Naive B cell (primary cell): ENCODE data around the gene SORCS2. TPM values are rescaled to one million over a fixed set of nuclear protein-coding genes. Genes with fewer than 3 reads are reported as not detected.
A peak's percentile ranks its signal among the peaks of the same experiment; 100 is the strongest.

ENCODE experiments used
- ATAC-seq, 2 donors: fragments of 150-1000 bp; cut with Tn5 transposase; 2 replicates each; pipeline ENCODE4 v1.10.0; 2021; ENCODE audit warnings: low read depth in 2 of 2, mild to moderate bottlenecking in 2 of 2, moderate library complexity in 2 of 2
- DNase-seq: peaks from one replicate; pipeline ENCODE4 v3.0.0; 2022
- H3K27ac Mint-ChIP-seq, 6 donors: one replicate each; pipeline ENCODE4 v1.8.0; 2020 to 2022; ENCODE audit warnings: mild to moderate bottlenecking in 6 of 6, mixed read lengths in 6 of 6, moderate library complexity in 5 of 6, inconsistent platforms in 2 of 6
- H3K27me3 Mint-ChIP-seq, 3 donors: one replicate each; pipeline ENCODE4 v1.8.0; 2021 to 2022; ENCODE audit warnings: mixed read lengths in 3 of 3, mild to moderate bottlenecking in 1 of 3
- H3K36me3 Mint-ChIP-seq, 2 donors: one replicate each; pipeline ENCODE4 v1.8.0; 2020 to 2022; ENCODE audit warnings: mixed read lengths in 2 of 2, inconsistent platforms in 1 of 2, mild to moderate bottlenecking in 1 of 2
- H3K4me1 Mint-ChIP-seq, 3 donors: one replicate each; pipeline ENCODE4 v1.8.0; 2020 to 2022; ENCODE audit warnings: mixed read lengths in 3 of 3, inconsistent platforms in 1 of 3, mild to moderate bottlenecking in 1 of 3, moderate library complexity in 1 of 3
- H3K4me3 Mint-ChIP-seq, 8 donors: one replicate each; pipeline ENCODE4 v1.8.0; 2020 to 2022; ENCODE audit warnings: mild to moderate bottlenecking in 8 of 8, mixed read lengths in 8 of 8, moderate library complexity in 8 of 8, inconsistent platforms in 2 of 8
- H3K9me3 Mint-ChIP-seq, 7 donors: one replicate each; pipeline ENCODE4 v1.8.0; 2020 to 2022; ENCODE audit warnings: mixed read lengths in 7 of 7, mild to moderate bottlenecking in 5 of 7, inconsistent platforms in 2 of 7, moderate library complexity in 1 of 7
- polyA plus RNA-seq, 6 donors: library from polyadenylated mRNA; unstranded; fragments of 300-500 nt; fragmentation: Illumina TruSeq; gene quantifications; one replicate each; pipeline ENCODE4 v1.2.3, GENCODE V29; 2021; ENCODE audit warnings: low read depth in 6 of 6

The SORCS2 gene
- polyA plus RNA-seq, 6 donors from 2014 or later: not detected

- Mint-ChIP-seq H3K27me3 (peaks cover 14 to 30% (median 24%) of the 10 kb centered on the region in 3 donors), H3K27ac (no peak overlapping the region), H3K36me3 (peaks cover 0 to 7% of the 10 kb centered on the region in 2 donors), H3K4me3 (no peak overlapping the region), H3K4me1 (no peaks in the 10 kb centered on the region), H3K9me3 (peaks cover 0 to 5% (median 2%) of the 10 kb centered on the region in 7 donors)
- ATAC-seq (no peak), DNase-seq (no peak)
Observed at GRCh38 chr4:7715271-7716009, 523.1 kb downstream of the SORCS2 start.

GRCh38 chr4:7716010-7716721 lies 523.8 kb downstream of the SORCS2 start:
- H3K4me3 Mint-ChIP-seq: no peak overlapping the region
- no peaks in the 10 kb centered on the region for H3K4me1 Mint-ChIP-seq
- ATAC-seq (no peak), DNase-seq (no peak)
- peaks cover 17 to 31% (median 24%) of the 10 kb centered on the region in 3 donors for H3K27me3 Mint-ChIP-seq
- peak overlapping the region in 1 of 6 donors; percentile 10 for H3K27ac Mint-ChIP-seq
- H3K9me3 Mint-ChIP-seq: peaks cover 0 to 5% (median 2%) of the 10 kb centered on the region in 7 donors
- H3K36me3 Mint-ChIP-seq: peaks cover 0 to 7% of the 10 kb centered on the region in 2 donors

DNA sequence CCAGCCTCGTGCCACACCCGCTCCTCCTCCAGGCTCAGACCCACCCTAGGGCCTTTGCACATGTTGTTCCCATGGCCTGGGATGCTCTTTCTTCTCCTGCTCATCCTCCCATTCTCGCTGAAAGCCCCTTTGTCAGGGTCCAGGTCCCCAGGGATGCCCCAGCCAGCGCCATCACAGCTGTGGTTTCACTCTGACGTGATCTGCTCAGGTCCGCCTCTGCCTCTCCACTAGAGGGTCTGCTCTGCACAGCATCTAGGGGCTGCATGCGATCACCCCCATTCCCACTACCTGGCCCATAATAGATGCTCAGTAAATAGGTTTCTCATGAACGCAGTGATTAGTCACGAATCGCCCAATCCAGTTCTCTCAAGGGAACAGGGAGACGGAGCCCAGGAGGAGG lies 524.8 kb downstream of the SORCS2 start:
- Mint-ChIP-seq H3K27me3 (peaks cover 18 to 33% (median 24%) of the 10 kb centered on the region in 3 donors), H3K4me1 (no peaks in the 10 kb centered on the region), H3K36me3 (peaks cover 0 to 7% of the 10 kb centered on the region in 2 donors), H3K4me3 (no peak overlapping the region), H3K9me3 (peaks cover 0 to 5% (median 2%) of the 10 kb centered on the region in 7 donors), H3K27ac (no peak overlapping the region)
- DNase-seq (no peak), ATAC-seq (no peak)

GRCh38 chr4:7717946-7718490 lies 525.7 kb downstream of the SORCS2 start:
- Mint-ChIP-seq H3K36me3 (peaks cover 0 to 7% of the 10 kb centered on the region in 2 donors), H3K27ac (peak overlapping the region in 1 of 6 donors; percentile 86), H3K4me3 (no peak overlapping the region), H3K9me3 (peaks cover 0 to 5% (median 2%) of the 10 kb centered on the region in 7 donors), H3K4me1 (no peaks in the 10 kb centered on the region), H3K27me3 (peaks cover 24 to 39% (median 24%) of the 10 kb centered on the region in 3 donors)
- ATAC-seq (no peak), DNase-seq (no peak)

DNA sequence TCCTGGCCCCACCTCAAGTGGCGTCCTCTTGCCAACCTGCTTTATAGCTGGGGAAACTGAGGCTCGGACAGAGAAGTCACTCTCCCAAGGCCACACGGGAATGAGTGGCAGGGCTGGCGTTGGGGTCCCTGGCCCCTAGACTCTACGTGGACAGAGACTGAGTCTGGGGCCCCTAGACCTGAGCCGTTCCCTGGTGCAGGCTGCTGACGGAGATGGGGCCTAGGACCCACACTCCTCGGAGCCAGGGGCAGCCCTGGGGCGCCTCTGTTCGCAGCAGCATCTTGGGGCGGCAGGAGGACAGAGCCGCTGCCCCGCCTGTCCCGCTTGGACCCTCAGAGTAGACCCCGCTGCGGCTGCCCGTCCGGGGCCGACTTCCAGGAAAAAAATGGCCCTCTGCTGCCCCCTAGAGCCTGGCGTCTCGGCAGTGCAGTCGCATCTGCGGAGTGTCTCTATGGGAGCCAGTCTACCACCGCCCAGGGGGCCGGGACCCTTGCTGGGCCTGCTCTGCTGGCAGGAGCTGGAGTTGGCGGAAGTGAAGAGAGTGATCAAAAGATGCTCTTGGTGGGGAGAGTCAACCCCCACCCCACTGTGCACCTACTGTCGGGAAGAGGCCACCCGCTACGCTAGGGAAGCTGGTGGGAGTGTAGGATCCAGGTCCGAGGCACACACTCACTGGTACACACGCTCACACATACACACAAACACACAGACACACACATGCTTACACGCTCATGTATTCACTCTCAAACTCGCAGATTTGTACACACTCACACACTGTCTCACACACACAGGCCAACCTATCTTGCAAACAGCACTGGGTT lies 527.2 kb downstream of the SORCS2 start:
- Mint-ChIP-seq H3K4me3 (no peak overlapping the region), H3K27me3 (peaks cover 24 to 39% (median 24%) of the 10 kb centered on the region in 3 donors), H3K9me3 (peaks cover 0 to 14% (median 2%) of the 10 kb centered on the region in 7 donors), H3K4me1 (no peaks in the 10 kb centered on the region), H3K36me3 (peaks cover 0 to 6% of the 10 kb centered on the region in 2 donors), H3K27ac (no peak overlapping the region)
- DNase-seq (no peak), ATAC-seq (no peak)

GRCh38 chr4:7721984-7722551 lies 529.7 kb downstream of the SORCS2 start:
- Mint-ChIP-seq H3K4me3 (no peak overlapping the region), H3K36me3 (no peaks in the 10 kb centered on the region), H3K4me1 (no peaks in the 10 kb centered on the region), H3K9me3 (peaks cover 0 to 11% (median 0%) of the 10 kb centered on the region in 7 donors), H3K27me3 (peaks cover 18 to 28% (median 24%) of the 10 kb centered on the region in 3 donors), H3K27ac (no peak overlapping the region)
- no peak for ATAC-seq
- DNase-seq: no peak

- no peak overlapping the region for H3K4me3 Mint-ChIP-seq
- H3K36me3 Mint-ChIP-seq: no peaks in the 10 kb centered on the region
- no peak for DNase-seq
- peaks cover 0 to 11% (median 0%) of the 10 kb centered on the region in 7 donors for H3K9me3 Mint-ChIP-seq
- H3K4me1 Mint-ChIP-seq: no peaks in the 10 kb centered on the region
- peaks cover 18 to 27% (median 20%) of the 10 kb centered on the region in 3 donors for H3K27me3 Mint-ChIP-seq
- H3K27ac Mint-ChIP-seq: no peak overlapping the region
- ATAC-seq: no peak
Observed at GRCh38 chr4:7722766-7723387, 530.5 kb downstream of the SORCS2 start.

GRCh38 chr4:7723625-7724024 lies 531.3 kb downstream of the SORCS2 start:
- Mint-ChIP-seq H3K9me3 (peaks cover 0 to 11% (median 0%) of the 10 kb centered on the region in 7 donors), H3K4me1 (no peaks in the 10 kb centered on the region), H3K4me3 (no peak overlapping the region), H3K27ac (no peak overlapping the region), H3K36me3 (no peaks in the 10 kb centered on the region), H3K27me3 (peaks cover 11 to 22% (median 17%) of the 10 kb centered on the region in 3 donors)
- ATAC-seq (no peak), DNase-seq (no peak)

DNA sequence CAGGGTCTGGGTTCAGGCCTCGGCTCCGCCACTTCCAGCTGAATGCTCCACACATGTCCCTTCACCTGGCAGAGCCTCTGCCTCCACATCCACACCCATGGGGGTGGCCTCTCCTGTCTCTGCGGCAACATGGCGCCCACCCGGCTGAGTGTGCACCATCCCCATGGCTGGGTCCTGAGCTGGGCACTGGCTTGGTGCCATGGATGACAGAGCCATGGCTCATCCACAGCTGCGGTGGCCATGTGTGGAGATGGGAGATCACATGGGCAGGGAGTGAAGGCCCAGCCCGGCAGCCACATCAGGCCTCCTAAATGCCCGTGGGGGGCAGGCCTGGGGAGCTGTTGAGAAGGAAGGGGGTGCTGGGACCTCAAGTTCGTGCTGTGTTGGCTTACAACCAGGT lies 533.6 kb downstream of the SORCS2 start:
- DNase-seq: no peak
- Mint-ChIP-seq H3K4me1 (no peaks in the 10 kb centered on the region), H3K27me3 (peaks cover 0 to 15% (median 7%) of the 10 kb centered on the region in 3 donors), H3K9me3 (peaks cover 0 to 11% (median 0%) of the 10 kb centered on the region in 7 donors), H3K27ac (no peak overlapping the region), H3K36me3 (no peaks in the 10 kb centered on the region), H3K4me3 (no peak overlapping the region)
- ATAC-seq: no peak

GRCh38 chr4:7726665-7727413 lies 534.5 kb downstream of the SORCS2 start:
- Mint-ChIP-seq H3K4me3 (no peak overlapping the region), H3K36me3 (no peaks in the 10 kb centered on the region), H3K4me1 (no peaks in the 10 kb centered on the region), H3K27ac (no peak overlapping the region), H3K27me3 (peaks cover 0 to 15% (median 7%) of the 10 kb centered on the region in 3 donors), H3K9me3 (peaks cover 0 to 11% (median 0%) of the 10 kb centered on the region in 7 donors)
- ATAC-seq (no peak), DNase-seq (no peak)

- Mint-ChIP-seq H3K4me3 (no peak overlapping the region), H3K9me3 (peaks cover 0 to 11% (median 0%) of the 10 kb centered on the region in 7 donors), H3K36me3 (no peaks in the 10 kb centered on the region), H3K4me1 (no peaks in the 10 kb centered on the region), H3K27me3 (peaks cover 0 to 8% (median 0%) of the 10 kb centered on the region in 3 donors), H3K27ac (no peak overlapping the region)
- no peak for DNase-seq
- no peak for ATAC-seq
Observed at GRCh38 chr4:7727749-7728148, 535.4 kb downstream of the SORCS2 start.

DNA sequence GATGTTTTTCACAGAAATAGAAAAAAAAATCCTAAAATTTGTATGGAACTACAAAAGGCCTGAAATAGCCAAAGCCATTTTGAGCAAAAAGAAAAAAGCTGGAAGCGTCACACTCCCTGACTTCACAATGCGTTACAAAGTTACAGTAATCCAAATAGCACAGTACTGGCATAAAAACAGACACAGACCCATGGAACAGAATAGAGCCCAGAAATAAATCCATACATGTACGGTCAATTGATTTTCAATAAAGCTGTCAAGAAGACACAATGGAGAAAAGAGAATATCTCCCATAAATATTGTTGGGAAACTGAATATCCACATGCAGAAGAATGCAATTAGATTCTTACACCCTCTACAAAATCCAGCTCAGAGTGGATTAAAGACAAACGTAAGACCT lies 539.1 kb downstream of the SORCS2 start:
- DNase-seq (no peak), ATAC-seq (no peak)
- Mint-ChIP-seq H3K36me3 (no peaks in the 10 kb centered on the region), H3K27me3 (peaks cover 0 to 11% (median 7%) of the 10 kb centered on the region in 3 donors), H3K9me3 (no peaks in the 10 kb centered on the region), H3K4me3 (no peak overlapping the region), H3K4me1 (peaks cover 0 to 5% (median 0%) of the 10 kb centered on the region in 3 donors), H3K27ac (no peak overlapping the region)
